Spleen (tissue), 7 donors: Measurements from ENCODE around the gene AKNA.

ENCODE experiments used
- POLR2A ChIP-seq, 3 donors: fragments of 450-650 bp; IDR thresholded peaks; one replicate each; pipeline ENCODE4 v1.5.1; 2017; ENCODE audit warnings: antibody characterized with exemption in 3 of 3, mild to moderate bottlenecking in 1 of 3
- TF ChIP-seq, protein P1 (sequence below), 11 experiments: fragments of 200-600 bp in 7 of 11; fragments of 450-650 bp in 4 of 11; sonication (generic) in 4 of 11; IDR thresholded peaks in 8 of 11; conservative IDR thresholded peaks in 3 of 11; 1 replicate in 7 of 11; 2 replicates in 4 of 11; pipeline versions ENCODE4 v1.4.0 to v1.8.0; 2016 to 2021; ENCODE audit warnings: antibody characterized with exemption in 11 of 11, inconsistent platforms in 4 of 11, mild to moderate bottlenecking in 1 of 11
- donor health status: DM: no; HTN: no; CAD: no; lungs with moderate emphysema.
- donor health status: DM: no; HTN: no; CAD: no.
- donor health status: DM: no; HTN: no; CAD: no.

DNA sequence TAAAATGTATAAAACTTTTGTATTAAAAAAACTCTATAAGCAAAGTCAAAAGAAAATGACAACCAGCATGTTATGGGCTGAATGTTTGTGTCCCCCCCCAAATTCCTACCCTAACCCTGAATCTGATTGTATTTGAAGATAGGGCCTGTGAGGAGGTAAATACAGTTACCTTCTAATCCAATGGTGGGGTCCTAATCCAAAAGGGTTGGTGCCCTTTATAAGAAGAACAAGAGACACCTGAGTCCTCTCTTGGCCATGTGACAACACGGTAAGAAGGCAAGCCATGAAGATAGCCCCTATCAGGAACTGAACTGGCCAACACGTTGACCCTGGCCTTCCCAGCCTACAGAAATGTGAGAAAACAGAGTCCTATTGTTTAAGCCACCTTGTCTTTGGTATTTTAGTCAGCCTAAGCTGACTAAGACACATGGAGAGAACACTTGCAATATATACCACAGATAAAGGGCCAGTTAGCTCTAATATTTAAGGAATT lies 49.7 kb upstream of the AKNA start:
- TF ChIP-seq, protein P1, sequence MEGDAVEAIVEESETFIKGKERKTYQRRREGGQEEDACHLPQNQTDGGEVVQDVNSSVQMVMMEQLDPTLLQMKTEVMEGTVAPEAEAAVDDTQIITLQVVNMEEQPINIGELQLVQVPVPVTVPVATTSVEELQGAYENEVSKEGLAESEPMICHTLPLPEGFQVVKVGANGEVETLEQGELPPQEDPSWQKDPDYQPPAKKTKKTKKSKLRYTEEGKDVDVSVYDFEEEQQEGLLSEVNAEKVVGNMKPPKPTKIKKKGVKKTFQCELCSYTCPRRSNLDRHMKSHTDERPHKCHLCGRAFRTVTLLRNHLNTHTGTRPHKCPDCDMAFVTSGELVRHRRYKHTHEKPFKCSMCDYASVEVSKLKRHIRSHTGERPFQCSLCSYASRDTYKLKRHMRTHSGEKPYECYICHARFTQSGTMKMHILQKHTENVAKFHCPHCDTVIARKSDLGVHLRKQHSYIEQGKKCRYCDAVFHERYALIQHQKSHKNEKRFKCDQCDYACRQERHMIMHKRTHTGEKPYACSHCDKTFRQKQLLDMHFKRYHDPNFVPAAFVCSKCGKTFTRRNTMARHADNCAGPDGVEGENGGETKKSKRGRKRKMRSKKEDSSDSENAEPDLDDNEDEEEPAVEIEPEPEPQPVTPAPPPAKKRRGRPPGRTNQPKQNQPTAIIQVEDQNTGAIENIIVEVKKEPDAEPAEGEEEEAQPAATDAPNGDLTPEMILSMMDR (IDR thresholded peaks at IDR 0.05 in 8 of 11, conservative IDR thresholded peaks at IDR 0.05 in 3 of 11), result no peak
- no peak for TF ChIP-seq POLR2A (IDR thresholded peaks at IDR 0.05)
